Measurements from ENCODE around the gene NCOA3.
A peak's percentile ranks its signal among the peaks of the same experiment; 100 is the strongest.
"Not testable (repeated sequence)": the region's sequence is repeated elsewhere in the genome, so short reads cannot be mapped to it uniquely, and the experiment has no call there.

The NCOA3 gene

GRCh38 chr20:47502271-47503239, 868 bp downstream of the NCOA3 start:
- DNase-seq: peak; percentile 59

- DNase-seq: peak; percentile 38
Observed at GRCh38 chr20:47503685-47504084, 2.0 kb downstream of the NCOA3 start.

- no peak for DNase-seq
Observed at GRCh38 chr20:47506335-47506734, 4.6 kb downstream of the NCOA3 start.

DNA sequence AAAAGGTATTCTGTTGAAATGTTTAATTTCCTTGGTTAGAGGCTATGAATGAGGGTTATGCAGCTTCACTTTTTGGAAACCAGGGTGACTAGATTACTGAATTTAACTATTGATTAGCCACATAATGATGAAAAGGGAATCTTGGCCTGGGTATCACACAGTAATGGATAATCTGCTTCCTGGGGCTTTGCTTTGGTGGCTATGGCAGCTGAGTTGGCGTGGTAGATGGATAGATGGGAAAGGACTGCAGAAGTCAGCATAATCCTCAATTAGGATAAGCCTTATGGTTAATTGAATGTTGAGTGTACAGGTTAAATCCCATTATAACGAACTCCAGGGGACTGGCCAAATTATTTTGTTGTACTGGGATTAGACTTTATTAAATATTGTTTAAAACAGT, 5.2 kb downstream of the NCOA3 start:
- DNase-seq: no peak

- DNase-seq: not testable (repeated sequence)
Observed at GRCh38 chr20:47507275-47507981, 5.7 kb downstream of the NCOA3 start.

GRCh38 chr20:47508278-47508677, 6.6 kb downstream of the NCOA3 start:
- no peak for DNase-seq

DNA sequence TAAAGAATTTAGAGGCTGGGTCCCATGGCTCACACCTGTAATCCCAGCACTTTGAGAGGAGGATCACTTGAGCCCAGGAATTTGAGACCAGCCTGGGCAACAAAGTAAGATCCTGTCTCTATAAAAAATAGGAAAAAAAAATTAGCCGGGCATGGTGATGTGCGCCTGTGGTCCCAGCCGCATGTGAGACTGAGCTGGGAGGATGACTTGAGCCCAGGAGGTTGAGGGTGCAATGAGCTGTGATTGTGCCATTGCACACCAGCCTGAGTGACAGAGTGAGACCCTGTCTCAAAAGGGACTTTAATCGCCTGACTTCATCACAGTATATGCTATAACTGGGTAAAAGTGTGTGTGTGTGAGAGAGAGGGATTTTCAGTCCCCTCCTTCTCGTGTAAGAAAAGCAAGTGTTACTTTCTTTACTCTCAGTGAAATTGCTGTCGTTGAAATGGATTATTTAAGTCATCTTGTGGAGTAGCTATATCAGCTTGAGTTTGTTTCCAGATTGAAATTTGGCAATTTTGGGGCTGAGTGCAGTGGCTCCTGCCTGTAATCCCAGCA, 7.5 kb downstream of the NCOA3 start:
- DNase-seq: no peak

DNA sequence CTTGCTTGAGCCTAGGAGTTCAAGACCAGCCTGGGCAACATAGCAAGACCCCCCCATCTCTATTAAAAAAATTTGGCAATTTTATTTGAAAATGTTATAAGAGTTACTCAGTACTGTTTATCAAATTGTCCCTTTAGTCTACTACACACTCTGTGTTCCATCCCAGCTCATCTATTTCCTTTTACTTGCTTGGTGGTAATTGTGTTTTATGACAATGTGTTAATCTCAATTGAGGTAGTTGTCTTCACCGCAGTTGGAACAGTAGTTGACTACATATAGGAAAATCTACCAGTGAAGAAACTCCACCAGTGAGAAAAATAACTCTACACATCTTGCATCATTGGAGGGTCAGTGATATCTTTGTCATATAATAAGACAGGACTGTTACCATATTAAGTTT, 8.0 kb downstream of the NCOA3 start:
- DNase-seq: no peak

DNA sequence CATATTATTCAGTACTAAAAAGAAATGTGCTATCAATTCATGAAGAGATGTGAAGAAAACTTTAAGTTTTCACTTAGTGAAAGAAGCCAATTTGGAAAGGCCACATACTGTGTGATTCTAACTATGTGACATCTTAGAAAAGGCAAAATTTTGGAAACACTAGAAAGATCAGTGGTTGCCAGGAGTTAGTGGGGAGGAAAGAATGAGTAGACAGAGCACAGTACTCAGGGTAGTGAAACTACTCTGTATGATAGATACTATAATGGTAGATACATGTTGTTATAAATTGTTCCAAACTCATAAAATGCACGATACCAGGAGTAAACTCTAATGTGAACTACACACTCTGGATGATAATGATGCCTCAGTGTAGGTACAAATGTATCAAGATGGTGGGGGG, 14.2 kb downstream of the NCOA3 start:
- no peak for DNase-seq

DNA sequence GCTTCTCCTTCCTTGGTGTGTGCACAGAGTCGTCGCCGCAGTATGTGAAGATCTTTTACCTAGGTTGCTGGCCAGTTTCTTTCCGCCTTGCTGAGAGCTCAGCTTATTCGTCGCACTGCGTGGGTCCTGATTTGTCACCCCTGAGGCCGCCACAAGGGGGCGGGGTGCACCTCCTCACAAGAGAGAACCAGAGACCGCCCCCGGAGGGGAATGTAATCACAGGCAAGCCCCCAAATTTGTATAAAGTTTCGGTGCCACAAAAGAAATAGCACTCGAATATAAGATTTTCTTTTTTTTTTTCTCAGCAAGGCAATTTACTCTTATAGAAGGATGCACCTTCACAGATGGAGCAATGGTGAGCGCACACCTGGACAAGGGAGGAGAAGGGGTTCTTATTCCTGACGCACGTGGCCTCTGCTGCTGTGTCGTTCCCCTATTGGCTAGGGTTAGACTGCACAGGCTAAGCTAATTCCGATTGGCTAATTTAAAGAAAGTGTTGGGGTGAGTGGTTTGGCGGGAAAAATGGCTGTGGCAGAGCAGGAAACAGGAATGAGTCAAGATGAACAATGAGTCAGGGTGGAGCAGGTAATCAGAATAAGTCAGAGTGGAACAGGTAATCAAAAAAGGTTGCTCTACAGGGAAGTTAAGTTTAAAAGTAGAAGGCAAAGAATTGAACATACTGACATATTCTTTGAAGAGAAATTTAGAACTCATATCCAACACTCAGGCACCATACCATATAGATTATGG, 19.5 kb downstream of the NCOA3 start:
- no peak for DNase-seq

DNA sequence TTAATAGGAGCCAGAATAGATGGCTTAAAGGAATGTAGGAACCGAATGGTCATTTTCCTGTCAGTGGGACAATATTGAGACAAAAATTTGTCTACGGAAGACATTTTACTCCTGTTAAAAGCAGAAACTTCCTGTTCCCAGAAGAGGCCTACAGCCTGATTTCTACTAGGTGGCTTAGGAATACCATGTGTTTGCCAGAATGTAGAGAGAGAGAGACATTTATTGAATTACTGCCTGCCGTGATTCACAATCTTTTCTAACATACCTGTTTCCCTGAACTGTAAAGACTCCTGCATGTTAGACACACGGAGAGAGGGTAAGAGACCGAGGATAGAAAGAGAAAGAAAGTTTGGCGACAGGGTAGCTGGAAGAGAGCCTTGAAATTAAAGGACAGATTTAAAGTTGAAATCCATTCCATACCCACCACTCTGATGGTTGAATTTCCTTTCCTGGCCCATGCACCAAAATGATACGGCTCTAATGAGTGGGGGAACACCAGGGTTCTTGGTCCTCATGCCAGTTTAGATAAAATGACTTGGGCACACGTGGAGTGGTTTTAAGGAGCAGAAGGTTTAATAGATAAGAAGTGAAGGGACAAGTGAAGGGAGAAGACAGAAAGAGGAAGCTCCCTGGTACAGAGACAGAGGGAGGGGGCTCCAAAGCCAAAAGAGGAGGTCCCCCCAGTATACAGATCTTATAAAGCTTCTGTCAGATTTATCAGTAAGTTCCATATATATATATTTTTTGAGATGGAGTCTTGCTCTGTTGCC, 22.5 kb downstream of the NCOA3 start:
- DNase-seq: no peak

- DNase-seq: no peak
Observed at GRCh38 chr20:47527004-47527800, 25.5 kb downstream of the NCOA3 start.

GRCh38 chr20:47529840-47530239, 28.2 kb downstream of the NCOA3 start:
- no peak for DNase-seq

DNA sequence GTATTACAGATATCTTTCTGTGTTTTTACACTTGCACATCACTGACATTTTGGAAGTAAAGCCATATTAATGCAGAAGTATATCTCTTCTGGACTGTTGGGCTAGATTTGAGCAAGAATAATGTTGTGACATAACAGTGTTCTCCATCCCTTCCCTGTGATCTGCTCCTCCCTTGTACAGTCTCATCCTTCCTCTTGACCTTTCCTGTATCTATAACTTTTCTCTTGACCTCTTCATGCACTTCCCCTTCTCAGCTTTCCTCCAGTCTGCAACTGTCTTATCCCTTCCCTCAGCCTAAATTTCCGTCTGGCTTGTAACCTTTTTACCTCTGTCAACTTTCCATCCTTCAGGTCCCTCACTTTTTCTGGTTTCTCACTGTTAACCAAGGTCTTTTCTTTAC, 29.8 kb downstream of the NCOA3 start:
- DNase-seq: no peak

DNA sequence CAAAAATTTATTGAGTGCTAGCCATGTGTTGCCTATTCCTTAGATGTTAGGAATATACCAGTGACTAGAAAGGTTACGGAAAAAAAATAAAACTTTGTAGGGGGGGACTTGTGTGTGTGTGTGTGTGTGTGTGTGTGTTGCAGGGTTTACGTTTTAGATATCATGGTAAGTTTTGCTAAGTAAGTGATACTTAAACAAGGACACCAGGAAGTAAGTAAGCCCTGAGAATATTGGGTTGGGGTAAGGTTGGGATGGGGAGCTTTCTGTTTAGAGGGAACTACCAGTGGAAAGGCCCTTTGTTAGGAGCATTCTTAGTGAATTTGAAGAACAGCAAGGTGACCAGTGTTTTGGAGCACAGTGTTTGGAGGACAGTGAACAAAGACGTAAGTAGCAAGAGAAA, 30.3 kb downstream of the NCOA3 start:
- no peak for DNase-seq

- no peak for DNase-seq
Observed at GRCh38 chr20:47533518-47534062, 31.9 kb downstream of the NCOA3 start.

- no peak for DNase-seq
Observed at GRCh38 chr20:47534405-47534804, 32.7 kb downstream of the NCOA3 start.

- DNase-seq: no peak
Observed at GRCh38 chr20:47535088-47535487, 33.4 kb downstream of the NCOA3 start.

GRCh38 chr20:47535994-47536393, 34.3 kb downstream of the NCOA3 start:
- DNase-seq: no peak

DNA sequence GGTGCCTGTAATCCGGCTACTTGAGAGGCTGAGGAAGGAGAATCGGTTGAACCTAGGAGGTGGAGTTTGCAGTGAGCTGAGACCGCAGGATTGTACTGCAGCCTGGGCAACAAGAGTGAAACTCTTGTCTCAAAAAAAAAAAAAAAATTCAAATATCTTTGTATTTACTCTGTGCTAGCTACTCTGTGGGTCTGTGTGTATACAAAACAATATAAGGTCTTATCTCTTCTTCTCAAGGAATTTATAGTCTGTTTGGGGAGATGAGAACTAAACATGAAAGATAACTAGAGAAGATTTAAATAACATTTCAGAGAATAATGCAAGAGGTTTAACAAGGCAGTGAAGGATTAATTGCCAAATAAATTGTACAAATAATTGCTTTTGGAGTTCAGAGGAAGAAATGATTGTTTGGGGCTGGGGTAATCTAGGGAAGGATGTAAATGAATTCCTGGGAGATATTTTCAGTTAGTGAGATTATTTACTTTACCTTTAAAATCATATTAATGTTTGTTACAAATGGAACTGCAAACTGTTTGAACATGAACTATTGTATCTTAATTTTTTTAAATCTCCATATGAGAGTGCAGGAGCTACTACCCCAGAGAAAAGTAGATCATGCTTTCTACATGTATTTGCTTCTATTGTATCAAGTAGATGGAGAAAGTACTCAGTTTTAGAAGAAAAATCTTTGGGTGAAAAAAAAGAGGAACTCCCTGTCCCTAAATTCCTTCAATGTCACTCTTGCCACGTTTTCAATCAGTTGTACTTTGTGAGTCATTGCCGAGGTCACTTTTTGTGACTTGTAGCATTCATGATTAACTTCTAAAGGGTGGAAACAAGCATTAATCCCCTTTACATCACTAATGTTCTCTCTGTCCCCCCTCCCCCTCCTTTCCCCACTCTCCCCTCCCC, 39.0 kb downstream of the NCOA3 start:
- no peak for DNase-seq

Measured in NCI-H1092 treated with DMSO at 0.1 percent for 48 hours (cell line).